Mammary epithelial cell (primary cell): ENCODE data around the gene TBXAS1.

Source experiments
- CTCF ChIP-seq, 2 donors: IDR thresholded peaks in 1 of 2; conservative IDR thresholded peaks in 1 of 2; 2 replicates each; pipeline ENCODE4 v1.5.1; 2011 to 2012; ENCODE audit warnings: inconsistent platforms in 2 of 2, low read length in 2 of 2, mild to moderate bottlenecking in 2 of 2, control low read depth in 1 of 2, low read depth in 1 of 2; ENCODE audit not compliant: insufficient read depth in 1 of 2; ENCODE audit errors: extremely low read depth in 1 of 2
- EZH2 ChIP-seq: IDR thresholded peaks from 2 replicates; pipeline ENCODE4 v1.6.1; 2012; ENCODE audit warnings: low read length, inconsistent platforms, borderline replicate concordance

- no peak for TF ChIP-seq CTCF (conservative IDR thresholded peaks at IDR 0.05 in 1 of 2, IDR thresholded peaks at IDR 0.05 in 1 of 2; ENCODE audit: extremely low read depth in 1 of 2, insufficient read depth in 1 of 2, low read depth in 1 of 2, low read length in 2 of 2)
- TF ChIP-seq EZH2: no peak
Observed at GRCh38 chr7:140005341-140005740, 176.3 kb downstream of the TBXAS1 start.
